GM21381 (cell line): Measurements from ENCODE around the gene PRMT3.
"Not testable (repeated sequence)": the region's sequence is repeated elsewhere in the genome, so short reads cannot be mapped to it uniquely, and the experiment has no call there.

Source experiments
- ATAC-seq: cut with Tn5 transposase; IDR thresholded peaks from one replicate; pipeline ENCODE4 v1.9.1; 2021; ENCODE audit warnings: mild to moderate bottlenecking, moderate library complexity; ENCODE audit not compliant: unreplicated experiment

Gene PRMT3

GRCh38 chr11:20497124-20497792 is 109.7 kb downstream of the PRMT3 start:
- no peak for ATAC-seq

DNA sequence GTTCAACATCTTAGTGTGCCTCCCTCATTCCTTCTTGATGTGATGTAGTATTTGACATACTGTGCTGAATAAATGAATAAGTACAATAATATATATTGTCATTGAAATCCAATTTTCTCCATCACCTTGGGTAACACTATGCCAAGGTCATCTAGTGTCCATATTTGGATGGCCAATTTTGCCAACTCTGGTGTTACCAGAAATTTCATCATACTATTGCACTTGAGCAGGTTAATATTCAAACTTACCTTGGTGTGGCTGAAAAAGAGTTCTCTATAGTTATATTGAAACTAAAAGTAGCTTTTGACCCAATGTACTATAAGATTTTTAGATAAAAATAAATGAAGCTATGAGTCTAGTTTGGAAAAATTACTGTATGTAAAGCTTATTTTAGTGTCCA is 113.7 kb downstream of the PRMT3 start:
- no peak for ATAC-seq

GRCh38 chr11:20501971-20502370 is 114.5 kb downstream of the PRMT3 start:
- no peak for ATAC-seq

DNA sequence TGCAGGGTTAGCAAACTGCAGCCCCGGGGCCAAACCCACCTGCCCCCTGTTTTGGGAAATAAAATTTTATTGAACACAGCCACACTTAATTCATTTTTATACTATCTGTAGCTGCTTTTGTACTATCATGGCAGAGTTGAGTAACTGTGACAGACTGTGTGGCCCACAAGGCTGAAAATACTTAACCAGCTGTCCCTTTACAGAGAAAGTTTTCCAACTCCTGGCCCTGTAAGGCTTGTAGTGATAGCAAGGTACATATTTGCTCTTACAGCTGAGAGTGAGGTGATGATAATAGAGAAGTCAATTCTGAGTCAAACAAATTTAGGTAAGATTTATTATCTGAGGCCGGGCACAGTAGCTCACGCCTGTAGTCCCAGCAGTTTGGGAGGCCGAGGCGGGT is 124.5 kb downstream of the PRMT3 start:
- no peak for ATAC-seq

DNA sequence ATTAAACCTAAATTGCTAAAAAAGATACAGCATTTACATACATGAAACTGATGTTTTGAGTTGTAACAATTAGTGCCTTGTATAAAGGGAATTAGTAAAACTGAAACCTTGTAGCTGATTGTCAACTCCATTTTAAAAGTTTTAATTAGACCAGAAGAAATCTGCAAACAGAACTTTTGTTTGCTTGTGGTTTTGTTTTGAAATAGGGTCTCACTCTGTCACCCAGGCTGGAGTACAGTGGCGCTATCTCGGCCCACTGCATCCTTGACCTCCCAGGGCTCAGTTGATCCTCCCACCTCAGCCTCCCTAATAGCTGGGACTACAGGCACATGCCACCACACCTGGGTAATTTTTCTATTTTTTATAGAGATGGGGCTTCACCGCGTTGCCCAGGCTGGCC is 125.4 kb downstream of the PRMT3 start:
- ATAC-seq: no peak

DNA sequence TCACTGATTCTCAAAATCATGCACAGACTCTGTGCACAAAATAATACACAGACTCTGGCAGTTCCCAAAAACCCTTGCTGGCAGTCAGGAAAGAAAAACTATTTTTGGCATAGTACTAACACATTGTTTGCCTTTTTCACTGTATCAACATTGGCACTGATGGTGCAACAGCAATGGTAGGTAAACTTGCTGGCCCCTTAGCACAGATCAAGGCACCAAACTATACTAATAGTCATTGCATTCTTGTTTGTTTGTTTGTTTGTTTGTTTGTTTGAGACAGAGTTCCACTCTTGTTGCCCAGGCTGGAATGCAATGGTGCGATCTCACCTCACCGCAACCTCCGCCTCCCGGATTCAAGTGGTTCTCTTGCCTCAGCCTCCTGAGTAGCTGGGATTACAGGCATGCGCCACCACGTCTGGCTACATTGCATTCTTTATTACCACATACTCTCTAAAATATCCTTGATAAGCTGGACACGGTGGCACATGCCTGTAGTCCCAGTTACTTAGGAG is 130.9 kb downstream of the PRMT3 start:
- no peak for ATAC-seq

DNA sequence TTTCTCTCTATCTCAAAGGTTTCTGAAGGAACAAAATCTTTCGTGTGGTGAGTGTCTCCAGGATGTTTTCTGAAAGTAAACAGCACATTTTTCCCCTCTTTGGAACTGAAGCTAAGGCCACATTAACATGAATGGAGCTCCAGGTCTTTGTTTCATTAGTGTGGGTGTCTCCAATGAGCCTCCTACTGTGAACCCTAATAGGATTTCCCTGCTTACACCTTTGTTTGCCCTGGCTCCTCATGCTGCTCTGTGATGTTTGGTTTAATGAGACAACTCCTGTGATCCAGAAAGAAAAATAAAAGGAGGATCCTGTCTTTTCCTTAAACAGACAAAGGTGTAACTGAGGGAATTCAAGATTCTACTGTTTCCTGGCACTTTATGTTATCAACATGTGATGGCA is 135.0 kb downstream of the PRMT3 start:
- ATAC-seq: no peak

GRCh38 chr11:20529757-20530156 is 142.2 kb downstream of the PRMT3 start:
- no peak for ATAC-seq

DNA sequence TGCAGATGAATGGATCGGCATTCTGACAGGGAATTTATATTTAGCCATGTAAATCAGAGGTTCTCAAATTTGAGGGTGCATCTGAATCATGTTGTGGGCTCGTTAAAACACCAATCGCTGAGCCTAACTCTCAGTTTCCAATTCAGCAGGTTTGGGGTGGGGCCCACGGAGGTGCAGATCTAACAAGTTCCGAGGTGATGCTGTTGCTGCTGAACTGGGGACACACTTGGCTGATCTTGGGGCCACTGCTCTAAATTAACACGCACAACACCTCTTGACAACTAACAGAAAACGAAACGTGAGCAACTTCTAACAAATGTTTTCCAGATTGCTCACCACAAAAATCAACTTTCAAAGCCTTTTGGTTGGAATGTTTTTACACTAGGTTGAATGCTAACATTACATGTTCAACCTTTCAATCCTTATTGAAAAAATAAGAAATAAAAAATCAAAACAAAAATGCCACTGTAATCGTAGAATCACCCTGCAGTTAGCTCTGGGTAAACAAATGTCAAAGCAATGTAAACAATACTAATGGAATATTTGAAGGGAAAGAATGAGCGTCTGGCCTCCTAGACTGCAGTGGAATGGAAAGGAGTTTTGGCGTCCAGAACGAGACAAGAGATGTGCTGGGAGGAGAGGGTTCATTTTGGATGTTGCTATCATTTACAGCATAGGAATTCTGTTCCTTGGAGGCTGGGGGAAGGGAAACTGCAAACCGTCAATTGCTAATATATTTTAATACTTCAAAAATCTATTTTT is 143.6 kb downstream of the PRMT3 start:
- no peak for ATAC-seq

DNA sequence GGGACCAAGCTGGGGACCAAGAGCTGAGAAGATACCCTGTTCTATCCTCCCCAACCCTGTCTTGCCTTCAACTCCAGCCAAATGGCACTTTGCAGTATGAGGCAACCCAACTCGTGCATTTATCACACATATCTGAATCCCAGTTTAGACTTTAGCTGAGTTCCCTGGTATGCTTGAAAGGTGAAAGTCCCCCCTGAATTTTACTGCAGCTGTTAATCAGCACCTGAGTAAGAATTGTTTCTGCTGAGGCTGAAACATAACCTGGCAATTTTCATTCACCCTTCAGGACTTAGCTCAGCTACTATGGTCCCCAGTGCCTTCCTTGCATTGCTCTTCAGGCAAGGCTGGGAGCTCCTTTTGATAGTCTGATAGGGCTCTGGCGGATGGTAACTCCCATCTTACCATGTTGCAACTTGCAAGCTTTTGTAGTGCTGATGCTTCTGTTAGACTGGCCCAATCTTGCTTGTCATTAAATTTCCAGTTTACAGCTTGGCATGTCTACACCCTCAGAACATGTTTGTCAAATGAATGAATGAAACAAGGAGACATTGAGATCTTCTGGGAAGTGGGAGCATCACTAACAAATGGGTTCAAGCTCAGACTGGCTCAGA is 147.9 kb downstream of the PRMT3 start:
- ATAC-seq: no peak

DNA sequence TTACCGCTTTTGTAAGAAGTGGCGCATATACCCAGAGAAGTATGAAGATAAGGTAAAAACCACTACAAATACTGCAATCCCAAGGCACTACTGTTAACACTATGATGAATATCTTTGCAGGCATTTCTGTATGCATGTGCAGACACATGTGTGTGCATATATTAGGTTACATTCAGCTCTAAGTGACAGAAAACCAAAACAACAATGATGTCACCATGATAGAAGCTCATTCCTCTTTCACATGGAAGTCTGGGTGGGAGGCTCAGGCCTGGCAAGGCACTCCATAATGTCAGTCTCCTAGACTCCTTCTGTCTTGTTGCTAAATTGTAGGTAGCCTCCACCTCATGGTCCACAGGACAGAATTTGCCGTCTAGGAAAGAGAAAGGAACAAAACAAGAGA is 148.8 kb downstream of the PRMT3 start:
- ATAC-seq: no peak

GRCh38 chr11:20536784-20537183 is 149.3 kb downstream of the PRMT3 start:
- no peak for ATAC-seq

GRCh38 chr11:20541503-20541902 is 154.0 kb downstream of the PRMT3 start:
- no peak for ATAC-seq

- ATAC-seq: no peak
These were observed 157.2 kb downstream of the PRMT3 start for GRCh38 chr11:20544603-20545237.

DNA sequence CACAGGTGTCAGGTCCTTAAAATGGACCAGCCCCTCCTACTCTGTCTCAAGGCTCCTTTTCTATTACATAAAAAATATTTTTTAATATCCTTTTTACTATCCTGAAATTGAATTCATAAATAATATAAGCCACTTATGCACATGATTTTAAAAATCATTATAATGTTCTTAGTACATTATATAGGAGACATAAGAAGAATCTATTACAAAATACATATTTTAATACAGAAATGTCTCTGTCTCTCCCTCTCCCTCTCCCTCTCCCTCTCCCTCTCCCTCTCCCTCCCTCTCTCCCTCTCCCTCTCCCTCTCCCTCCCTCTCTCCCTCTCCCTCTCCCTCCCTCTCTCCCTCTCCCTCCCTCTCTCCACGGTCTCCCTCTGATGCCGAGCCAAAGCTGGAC is 159.9 kb downstream of the PRMT3 start:
- no peak for ATAC-seq

GRCh38 chr11:20551096-20551495 is 163.6 kb downstream of the PRMT3 start:
- no peak for ATAC-seq

DNA sequence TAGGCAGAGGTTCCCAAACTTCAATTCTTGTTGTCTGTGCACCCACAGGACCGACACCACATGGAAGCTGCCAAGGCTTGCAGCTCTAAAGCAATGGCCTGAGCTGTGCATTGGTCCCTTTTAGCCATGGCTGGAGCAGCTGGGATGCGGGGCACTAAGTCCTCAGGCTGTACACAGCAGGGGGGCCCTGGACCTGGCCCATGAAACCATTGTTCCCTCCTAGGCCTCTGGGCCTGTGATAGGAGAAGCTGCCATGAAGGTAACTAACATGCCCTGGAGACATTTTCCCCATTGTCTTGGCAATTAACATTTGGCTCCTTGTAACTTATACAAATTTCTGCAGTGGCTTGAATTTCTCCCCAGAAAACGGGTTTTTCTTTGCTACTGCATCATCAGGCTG is 168.3 kb downstream of the PRMT3 start:
- ATAC-seq: no peak

- not testable (repeated sequence) for ATAC-seq
These were observed 168.9 kb downstream of the PRMT3 start for GRCh38 chr11:20556396-20556795.

DNA sequence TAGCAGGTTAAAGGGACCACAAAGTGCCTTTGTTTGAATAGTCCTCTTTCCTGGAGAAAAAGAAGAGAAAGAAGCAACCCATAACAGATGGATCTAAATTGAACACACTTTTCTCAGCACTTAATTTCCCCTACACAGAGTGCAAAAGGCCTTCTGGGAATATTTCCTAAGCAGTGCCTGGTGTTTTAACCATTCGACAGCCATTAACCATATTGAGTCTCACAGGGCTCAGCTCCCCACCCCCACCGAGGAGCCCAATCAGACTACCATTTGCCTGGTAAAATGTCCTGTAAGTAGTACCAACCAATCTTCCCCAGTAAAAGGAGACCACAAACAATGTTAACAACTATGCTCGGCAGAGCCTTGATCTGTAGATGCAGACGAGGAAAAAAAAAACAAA is 171.2 kb downstream of the PRMT3 start:
- no peak for ATAC-seq
